HG02970 (cell line): ENCODE data around the gene UPK3A.
"Not testable (repeated sequence)": the region's sequence is repeated elsewhere in the genome, so short reads cannot be mapped to it uniquely, and the experiment has no call there.

Source experiments
- ATAC-seq: cut with Tn5 transposase; IDR thresholded peaks from one replicate; pipeline ENCODE4 v1.9.1; 2021; ENCODE audit warnings: mild to moderate bottlenecking, moderate library complexity, moderate number of reproducible peaks; ENCODE audit not compliant: unreplicated experiment, low FRiP score

UPK3A gene

DNA sequence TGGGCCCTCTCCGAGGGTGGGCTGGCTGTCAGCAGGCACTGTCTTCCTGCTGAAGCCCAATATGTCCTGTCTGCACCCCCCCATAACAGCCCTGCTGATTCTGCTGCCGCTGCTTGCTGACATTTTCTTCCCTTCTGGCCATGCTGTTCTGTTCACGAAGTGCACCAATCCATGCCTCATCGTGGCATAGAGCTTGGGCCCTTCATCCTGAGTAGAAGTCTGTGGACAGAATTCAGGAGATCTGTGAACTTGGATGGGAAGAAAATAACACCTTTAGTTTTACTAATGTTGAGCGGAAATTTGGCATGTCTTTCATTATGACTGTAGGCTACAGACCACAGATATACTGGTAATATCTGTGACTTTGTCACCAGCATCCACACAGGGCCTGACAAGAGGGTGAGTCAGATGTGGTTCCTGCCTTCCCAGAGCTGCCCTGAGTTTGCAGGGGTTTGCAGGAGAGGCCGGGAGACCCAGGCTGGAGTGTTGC lies 29.9 kb upstream of the UPK3A start:
- no peak for ATAC-seq

DNA sequence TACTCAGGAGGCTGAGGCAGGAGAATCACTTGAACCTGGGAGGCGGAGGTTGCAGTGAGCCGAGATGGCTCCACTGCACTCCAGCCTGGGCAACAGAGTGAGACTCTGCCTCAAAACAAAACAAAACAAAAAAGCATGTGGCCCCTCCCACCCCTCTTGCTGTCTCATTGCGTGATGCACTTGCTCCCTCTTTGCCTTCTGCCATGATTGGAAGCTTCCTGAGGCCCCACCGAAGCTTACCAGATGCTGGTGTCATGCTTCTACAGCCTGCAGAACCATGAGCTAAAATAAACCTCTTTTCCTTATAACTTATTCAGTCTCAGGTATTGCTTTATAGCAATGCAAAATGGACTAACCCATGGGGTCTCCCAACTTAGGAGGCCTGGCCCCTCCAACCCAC lies 26.8 kb upstream of the UPK3A start:
- not testable (repeated sequence) for ATAC-seq

DNA sequence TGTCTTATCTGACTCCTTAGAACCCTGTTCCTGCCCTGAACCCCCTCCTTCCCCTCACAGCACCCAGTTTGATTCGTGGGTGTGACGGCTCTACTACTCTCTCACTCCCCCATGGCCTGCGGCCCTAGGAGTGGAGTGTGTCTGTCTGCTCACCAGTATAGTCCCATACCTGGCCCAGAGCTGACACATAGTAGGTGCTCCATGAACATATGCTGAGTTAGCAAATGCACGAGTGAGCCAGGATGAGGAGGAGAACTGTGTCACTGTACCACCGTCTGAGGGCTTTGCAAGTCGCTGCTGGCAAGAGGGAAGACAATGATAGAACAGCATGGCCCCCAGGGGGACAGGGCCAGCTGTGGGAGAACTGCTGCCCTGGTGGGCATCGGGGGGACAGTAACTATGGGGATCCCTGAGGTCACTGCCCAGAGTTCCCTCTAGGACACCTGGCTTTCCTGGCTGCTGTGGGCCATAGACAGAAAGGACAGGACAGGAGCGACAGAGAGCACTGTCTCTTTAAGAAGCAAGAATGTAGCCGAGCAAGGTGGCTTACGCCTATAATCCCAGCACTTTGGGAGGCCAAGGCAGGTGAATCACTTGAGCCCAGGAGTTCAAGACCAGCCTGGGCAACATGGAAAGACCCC lies 24.9 kb upstream of the UPK3A start:
- no peak for ATAC-seq

DNA sequence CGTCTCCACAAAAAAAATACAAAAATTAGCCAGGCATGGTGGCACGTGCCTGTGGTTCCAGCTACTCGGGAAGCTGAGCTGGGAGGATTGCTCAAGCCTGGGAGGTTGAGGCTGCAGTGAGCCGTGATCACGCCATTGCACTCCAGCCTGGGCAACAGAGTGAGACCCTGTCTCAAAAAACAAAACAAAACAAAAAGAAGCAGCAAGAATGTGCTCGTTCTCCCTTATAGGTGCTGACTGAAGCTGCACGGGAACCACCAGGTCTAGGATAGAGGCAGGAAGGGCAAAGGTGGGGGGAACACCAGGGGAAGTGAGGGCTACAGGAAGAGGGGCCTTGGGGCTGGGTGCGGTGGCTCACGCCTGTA lies 24.4 kb upstream of the UPK3A start:
- ATAC-seq = not testable (repeated sequence)

DNA sequence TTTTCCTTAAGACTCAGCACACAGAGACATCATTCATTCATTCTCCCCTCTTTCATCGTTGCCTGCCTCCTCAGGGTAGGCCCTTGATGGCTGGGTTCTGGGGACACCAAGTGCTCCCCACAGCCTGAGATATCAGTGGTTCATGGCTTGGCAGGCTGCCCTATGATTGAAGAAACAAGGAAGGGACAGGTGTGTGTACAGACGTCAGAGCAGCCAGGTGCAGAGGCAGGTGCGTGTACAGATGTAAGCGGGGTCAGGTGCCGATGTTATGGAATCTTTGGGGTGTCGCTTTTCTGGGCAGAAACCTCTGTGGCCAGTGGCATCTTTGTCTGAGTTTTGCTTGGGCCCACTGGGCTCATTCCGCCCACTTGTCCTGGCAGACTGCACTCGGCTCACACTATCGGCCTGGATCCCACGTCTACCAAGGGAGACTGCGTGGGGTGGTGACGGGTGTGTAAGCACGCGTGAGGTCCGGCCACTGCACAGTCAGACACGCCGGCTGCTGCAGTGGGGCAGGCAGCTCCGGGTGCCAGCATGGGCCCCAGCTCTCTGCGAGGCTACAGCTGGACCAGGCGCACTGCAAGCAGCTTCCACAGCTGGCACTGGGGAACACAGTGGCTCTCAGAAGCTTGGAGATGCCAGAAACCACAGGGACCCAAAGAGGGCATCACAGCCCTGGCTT lies 23.2 kb upstream of the UPK3A start:
- no peak for ATAC-seq

DNA sequence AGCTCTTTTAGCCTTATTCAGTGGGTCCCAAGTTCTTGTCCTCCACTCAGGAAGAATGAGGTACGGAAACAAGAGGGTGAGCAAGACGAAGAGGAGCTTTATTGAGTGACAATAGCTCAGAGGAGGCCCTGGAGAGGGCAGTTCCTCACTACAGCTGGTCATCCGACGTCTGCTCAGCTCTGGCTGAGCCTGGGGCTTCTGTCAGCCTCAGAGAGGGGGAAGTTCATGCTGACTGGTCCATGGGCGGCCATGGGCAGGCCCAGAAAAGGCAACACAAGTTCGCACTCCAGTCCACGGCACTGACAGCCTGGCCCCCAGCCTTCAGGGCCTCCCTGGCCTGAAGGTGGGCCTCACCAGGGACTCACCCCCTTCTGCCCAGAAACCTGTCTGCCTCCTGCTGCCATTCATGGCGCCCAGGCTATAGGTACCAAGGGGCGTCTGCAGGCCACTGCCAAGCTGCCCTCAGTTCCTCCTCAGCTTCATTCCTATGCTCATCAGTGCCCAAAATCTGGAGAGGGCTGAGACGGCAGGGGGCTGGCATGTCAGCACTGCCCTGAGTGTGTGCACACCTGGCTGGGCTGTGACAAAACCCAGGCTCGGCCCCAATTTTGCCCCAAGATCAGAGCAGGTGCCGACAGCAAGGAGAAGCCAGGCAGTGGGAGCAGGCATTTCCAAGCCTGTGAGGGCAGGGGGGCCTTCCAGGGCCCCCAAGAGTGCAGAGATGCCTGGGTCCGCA lies 22.4 kb upstream of the UPK3A start:
- no peak for ATAC-seq

DNA sequence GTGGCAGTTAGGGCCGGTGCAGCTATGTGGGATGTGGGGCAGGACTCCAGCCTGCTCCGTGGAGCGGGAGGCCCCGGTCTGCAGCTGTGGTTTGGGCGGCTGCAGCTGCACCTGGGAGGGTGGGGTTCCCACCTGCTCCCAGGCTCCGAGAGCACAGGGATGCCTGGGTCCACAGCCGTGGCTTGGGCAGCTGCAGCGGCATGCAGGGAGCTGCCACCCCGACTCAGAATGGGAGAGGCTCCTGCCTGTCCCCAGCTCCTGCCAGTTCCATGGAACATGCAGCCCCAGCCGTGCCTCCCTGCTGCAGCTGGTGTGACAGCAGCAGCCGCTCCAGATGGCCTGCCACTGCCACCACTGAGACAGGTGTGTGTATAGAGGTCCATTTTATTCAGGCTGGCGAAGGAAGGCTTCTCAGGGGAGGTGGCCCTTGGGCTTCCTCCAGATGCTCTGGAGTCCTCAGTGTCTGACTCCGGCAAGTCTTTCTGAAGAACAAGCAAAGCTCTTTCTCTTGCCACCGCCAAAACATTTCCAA lies 21.8 kb upstream of the UPK3A start:
- ATAC-seq = peak; percentile 11

DNA sequence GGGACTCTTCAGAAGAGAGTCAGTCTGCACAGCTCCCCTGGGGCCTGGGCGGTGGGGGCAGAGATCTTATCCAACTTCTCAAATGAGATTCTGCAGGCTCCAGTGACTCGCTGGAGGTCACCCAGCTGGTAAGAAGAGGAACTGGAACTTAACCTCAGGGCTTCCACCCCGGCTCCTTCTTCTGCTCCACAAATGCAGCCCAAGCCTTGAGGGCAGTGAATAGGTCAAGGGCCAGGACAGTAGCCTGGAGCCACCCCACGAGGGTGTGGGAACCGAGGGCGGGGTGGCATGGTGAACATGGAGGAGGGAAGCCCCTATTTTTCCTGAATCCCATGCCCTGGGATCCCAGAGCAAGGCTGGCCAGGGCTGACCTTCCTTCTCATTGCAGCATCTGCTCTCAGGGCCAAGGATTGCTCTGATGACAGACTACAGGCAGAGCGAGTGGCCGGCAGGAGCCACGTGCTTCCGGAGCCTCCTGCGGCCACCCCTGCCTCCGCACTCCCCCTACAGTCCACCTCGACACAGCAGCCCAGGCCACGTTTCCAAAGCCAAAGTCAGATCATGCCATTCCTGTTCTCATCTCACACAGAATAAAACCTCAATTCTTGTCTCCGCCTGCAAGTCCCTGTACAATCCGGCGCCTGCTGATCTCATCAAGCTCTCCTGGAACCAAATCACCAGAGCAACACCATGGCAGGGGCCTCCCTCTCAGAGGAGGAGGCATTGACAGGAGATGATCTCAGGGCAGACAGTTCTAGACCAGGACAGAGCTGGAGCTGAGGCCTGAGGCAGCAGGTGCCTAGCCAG lies 21.1 kb upstream of the UPK3A start:
- ATAC-seq = peak; percentile 51

DNA sequence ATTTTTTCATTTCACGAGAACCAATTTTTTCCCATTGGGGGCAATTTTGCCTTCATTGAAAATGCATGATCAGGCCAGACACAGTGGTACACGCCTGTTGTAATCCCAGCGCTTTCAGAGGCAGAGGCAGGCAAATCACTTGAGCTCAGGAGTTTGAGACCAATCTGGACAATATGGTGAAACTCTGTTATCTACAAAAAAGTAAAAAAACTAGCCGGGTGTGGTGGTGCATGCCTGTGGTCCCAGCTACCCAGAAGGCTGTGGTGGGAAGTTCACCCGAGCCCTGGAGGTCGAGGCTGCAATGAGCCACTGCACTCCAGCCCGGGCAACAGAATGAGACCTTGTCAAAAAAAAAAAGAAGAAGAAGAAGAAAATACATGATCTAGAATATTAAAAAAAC lies 19.2 kb upstream of the UPK3A start:
- ATAC-seq = no peak

DNA sequence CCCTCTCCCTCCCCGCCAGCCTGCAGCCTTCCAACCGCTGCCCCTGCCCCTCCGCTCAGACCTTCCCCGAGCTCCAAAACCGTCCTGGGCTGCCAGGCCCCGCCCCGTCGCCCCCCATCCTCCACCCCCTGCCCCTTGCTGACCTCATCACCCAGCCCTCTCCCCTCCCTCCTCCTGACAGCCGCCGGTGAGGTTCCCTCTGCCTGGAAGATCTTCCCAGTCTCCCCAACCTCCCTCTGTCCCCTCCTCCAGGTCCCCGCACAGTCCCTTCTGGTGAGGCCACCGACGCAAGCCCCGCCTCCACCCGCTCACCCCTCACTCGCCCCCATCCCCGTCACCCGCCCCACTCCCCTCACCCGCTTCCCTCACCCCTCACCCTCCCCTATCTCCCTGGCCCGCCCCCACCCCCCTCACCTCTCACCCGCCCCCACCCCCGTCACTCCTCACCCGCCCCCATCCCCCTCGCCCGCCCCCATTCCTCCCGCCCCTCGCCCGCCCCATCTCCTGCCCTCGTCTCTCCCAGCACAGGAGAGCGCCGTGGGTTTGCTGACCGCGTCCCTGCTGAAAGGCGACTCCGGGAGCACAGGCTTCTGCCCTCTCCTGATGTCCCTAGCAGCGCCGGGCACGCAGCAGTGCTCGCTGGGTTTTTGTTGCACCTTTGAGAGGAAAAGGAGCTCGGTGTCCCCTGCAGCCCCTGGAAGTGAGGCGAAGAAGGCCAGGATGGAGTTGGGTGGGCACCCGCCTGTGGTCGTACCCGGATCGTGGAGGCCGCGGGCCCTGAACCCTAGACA lies 16.4 kb upstream of the UPK3A start:
- no peak for ATAC-seq

DNA sequence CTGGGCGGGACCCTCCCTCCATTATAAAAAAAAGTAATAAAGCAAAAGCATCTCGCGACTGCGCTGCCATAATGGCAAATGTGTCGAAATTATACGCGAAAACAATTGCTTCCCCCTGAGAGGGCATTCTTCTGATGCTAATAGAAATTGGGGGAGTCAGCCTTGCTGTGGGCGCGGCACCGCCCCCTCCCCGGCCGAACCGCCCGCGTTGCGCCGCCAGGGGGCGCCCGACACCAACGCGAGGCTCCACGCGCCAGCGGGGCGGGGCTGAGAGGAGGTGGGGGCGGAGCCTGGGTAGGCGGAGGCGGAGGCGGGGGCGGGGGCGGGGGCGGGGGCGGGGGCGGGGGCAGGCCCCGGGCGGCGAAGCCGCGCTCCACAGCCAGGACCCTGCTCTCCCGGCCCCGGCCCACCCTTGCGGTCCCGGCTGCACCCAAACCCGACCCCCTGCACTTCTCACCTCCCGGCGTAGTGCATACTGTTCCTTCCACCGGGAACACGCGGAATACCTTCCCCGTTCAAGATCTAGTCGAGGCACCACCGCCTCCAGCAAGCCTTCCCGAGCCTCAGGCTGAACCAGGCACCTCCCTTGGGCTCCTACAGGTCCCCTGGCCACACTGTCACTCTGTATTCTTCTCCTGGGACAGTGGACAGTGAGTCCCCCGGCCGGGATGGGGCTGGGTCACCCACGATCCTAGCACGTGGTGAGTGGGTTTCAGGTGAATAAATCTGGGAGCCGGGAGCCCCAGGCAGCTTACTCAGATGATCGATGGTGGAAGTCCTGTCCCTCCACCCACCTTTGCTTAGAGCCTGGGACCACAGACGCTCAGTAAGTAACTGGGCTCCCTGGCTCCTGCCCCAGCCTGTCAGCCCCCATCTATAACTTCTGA lies 15.5 kb upstream of the UPK3A start:
- peak; percentile 71 for ATAC-seq

DNA sequence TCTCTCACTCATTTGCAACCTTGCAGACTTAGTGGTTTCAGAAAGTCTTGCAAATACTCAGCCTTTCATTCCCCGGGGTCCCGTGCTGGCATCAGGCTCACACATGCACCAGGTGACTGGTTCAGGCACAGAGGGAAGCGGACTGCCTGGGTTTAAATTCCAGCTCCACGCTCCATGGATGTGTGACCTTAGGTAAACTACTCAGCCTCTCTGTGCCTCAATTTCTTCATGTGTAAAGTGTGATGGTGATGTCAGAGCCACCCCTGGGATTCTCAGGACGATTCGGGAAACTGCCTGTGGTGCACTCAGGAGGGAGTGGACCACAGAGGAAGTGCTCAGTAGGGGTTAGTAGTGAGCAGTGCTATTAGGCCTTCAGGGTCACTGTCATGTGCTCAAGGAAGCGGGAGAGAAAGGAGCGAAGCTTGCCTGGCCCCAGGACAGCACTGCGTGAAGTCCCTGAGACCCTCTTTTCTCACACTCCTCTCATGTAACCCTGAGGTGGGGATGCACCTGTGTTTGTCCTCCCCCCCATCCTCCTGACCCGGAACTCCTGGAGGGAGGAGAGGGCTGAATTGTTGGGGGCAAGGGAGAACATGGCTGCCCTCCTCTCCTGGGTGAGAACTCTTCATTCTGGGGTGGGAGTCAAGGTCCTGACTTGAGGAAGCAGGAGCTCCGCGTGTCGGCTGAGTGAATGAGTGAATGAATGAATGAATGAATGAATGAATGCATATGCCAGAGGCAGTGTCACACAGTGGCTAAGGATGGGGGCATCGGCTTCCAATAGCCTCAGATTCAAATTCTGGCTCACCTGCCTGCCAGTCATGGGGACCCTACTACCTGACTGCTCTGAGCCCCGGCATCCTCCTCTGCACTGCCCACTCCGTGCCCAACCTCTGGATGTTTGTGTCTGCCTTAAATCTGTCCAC lies 14.4 kb upstream of the UPK3A start:
- ATAC-seq = no peak

DNA sequence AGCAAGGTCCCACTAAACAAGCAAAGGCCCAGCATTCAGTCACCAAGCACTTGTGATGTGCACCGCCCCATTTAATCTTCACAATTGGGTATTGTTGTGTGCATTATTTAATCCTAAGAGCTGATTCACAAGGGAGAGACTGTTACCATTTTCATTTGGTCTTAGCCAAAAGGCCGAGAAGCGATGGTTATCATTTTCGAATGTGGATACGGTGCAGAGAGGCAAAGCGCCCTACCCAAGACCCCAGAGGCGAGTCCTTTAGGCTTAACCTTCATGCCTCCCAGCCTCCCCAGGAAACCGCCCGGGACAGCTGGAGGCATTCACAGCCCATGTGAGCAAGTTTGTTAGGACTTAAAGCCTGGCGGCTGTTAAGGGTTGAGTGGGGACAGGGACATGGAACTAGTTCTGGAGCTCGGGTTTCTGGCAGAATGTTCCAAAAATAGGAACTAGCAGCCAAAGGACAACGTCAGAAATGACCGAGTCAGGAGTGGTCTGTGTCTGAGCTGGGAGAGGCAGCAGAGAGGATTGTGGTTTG lies 13.0 kb upstream of the UPK3A start:
- no peak for ATAC-seq

DNA sequence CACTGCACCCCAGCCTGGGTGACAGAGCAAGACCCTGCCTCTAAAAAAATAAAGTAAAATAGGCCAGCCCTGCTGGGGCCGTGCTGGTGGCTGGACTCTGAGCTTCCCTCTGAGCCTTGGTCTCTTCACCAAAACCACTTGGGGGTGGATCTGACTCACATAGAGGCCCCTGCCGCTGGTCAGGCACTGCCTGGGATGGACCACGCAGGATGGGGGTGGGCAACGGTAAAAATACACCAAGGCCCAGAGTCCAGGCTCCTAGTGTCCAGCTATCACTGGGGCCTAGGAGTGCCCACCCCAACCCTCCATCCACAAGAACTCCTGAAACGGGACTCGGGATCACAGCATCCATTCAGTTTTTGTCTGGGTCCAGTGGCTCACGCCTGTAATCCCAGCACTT lies 12.3 kb upstream of the UPK3A start:
- no peak for ATAC-seq

DNA sequence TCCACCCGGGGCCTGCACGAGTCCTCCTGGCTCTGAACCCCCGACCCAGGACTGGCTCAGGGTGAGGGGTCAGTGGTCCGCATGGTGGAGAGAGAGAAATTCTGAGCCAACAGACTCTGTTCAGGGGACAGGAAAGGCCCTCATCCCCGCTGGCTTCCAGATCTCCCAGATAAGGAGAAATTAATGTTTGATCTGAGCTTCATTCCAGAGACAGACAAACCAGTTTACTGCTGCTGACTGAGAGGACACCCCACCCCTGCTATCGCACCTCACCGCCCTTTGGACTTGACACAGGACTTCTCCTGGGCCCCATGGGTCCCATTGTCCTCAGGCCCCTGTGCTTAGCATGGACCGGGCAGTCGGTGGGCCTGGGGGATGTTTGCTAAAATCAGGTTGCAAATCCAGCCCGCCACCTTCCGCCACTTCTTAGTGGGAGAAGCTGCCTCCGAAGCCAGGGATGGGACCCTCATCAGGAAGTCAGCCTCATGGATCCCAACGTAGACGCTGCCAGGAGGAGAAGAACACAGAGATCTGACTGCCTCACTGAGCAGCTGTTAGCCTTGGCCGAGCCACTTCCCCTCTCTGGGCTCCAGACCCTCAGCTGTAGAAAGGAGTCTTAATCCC lies 11.2 kb upstream of the UPK3A start:
- no peak for ATAC-seq

DNA sequence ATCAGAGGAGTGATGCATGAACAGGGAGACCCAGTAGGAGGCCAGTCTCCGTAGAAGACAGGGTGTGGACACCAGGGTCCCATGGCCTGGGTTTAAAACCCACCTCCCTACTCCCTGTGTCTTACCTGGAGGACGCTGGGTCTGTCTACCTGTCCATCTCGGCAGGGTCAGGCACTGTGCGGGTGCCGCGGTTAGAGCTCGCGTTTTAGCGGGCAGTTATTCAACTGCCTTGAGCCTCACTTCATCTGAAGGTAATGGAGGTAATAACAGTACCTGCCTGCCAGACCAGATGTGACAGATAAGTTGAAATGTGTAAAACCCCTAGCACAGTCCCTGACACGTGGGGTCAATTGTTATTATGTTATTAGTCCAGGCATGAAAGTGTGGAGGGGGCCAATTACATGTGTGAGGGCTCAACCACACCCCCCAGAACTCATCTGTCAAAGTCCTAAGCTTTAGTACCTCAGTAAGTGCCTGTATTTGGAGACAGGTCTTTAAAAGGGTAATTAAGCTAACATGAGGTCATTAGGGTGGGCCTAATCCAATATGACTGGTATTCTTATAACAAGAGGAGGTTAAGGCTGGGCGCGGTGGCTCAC lies 8.1 kb upstream of the UPK3A start:
- no peak for ATAC-seq

DNA sequence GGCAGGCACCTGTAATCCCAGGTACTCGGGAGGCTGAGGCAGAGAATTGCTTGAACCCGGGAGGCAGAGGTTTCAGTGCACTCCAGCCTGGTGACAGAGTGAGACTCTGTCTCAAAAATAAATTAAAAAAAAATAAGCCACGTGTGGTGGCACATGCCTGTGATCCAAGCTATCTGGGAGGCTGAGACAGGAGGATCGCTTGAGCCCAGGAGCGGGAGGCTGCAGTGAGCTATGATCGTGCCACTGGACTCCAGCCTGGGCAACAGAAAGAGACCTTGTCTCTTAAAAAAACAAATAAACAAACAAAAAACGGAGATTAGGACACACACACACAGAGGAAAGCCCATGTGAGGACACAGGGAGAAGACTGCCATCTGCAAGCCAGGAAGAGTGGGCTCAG lies 7.0 kb upstream of the UPK3A start:
- not testable (repeated sequence) for ATAC-seq
